ENCODE data around the gene ADAM12.

DNA sequence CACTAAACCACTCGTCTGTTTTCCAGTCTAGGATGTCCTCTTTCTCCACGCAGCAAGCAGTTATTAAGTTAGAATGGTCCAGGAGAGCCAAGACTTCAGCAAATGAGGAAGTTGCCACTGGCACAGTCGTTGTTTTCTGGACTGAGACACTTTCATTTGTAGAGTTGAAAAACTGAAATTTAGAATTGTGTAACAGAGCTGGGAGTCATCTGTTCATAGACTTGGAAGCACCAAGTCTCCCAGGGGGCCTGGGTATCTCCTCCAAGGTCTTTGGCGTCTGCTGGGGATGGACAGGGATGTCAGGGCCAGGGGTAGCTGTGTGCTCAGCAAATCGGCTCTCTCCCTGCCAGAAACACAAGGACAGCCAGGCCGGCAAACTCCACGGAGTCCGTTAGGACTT is 283.5 kb downstream of the ADAM12 start:
- TF ChIP-seq, protein P1, sequence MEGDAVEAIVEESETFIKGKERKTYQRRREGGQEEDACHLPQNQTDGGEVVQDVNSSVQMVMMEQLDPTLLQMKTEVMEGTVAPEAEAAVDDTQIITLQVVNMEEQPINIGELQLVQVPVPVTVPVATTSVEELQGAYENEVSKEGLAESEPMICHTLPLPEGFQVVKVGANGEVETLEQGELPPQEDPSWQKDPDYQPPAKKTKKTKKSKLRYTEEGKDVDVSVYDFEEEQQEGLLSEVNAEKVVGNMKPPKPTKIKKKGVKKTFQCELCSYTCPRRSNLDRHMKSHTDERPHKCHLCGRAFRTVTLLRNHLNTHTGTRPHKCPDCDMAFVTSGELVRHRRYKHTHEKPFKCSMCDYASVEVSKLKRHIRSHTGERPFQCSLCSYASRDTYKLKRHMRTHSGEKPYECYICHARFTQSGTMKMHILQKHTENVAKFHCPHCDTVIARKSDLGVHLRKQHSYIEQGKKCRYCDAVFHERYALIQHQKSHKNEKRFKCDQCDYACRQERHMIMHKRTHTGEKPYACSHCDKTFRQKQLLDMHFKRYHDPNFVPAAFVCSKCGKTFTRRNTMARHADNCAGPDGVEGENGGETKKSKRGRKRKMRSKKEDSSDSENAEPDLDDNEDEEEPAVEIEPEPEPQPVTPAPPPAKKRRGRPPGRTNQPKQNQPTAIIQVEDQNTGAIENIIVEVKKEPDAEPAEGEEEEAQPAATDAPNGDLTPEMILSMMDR (IDR thresholded peaks at IDR 0.05) = no peak
- no peak for TF ChIP-seq POLR2A (IDR thresholded peaks at IDR 0.05)

Data from adrenal gland (tissue), 5 donors.